ENCODE results near the gene SPC24. TPM values are rescaled to one million over a fixed set of nuclear protein-coding genes. Genes with fewer than 3 reads are reported as not detected.
A peak's percentile ranks its signal among the peaks of the same experiment; 100 is the strongest.

The SPC24 gene
- total and polyA plus RNA-seq, 8 donors = 0.20 to 1.4 (median 0.55) TPM

GRCh38 chr19:11203194-11204075 is 47.9 kb upstream of the SPC24 start:
- no peaks in the 10 kb centered on the region for H3K27me3 ChIP-seq
- intact Hi-C loops (cut with DNase I) = loop anchor here in 2 of 3 donors (2.0 to 10.0 kb wide), 3 partner anchors 65 to 169 kb away; no protein-coding TSS in a partner anchor
- peaks cover 0 to 2% (median 0%) of the 10 kb centered on the region in 3 donors for H3K4me1 ChIP-seq
- peak; percentile 46 to 64 (median 58) for TF ChIP-seq CTCF (IDR thresholded peaks at IDR 0.05)
- DNase-seq = peak in 5 of 6 donors; percentile 44 to 79 (median 71)
- no peaks in the 10 kb centered on the region for H3K36me3 ChIP-seq
- 51 to 52% methylated on average over 17 of the region's 17 CpGs for WGBS, 2 donors
- H3K27ac ChIP-seq = peak overlapping the region in 1 of 4 donors; percentile 28
- FAIRE-seq = no peak
- H3K9me3 ChIP-seq = no peaks in the 10 kb centered on the region
- ATAC-seq = peak; percentile 28 to 76 (median 62)
- H3K4me3 ChIP-seq = no peak overlapping the region

- ATAC-seq = no peak
- Histone ChIP-seq H3K27ac (peak overlapping the region in 1 of 4 donors; percentile 28), H3K9me3 (no peaks in the 10 kb centered on the region), H3K4me1 (peaks cover 0 to 5% (median 0%) of the 10 kb centered on the region in 3 donors), H3K4me3 (no peak overlapping the region), H3K27me3 (no peaks in the 10 kb centered on the region), H3K36me3 (no peaks in the 10 kb centered on the region)
- intact Hi-C loops (cut with DNase I) = loop anchor here in 2 of 3 donors (5.0 to 10.0 kb wide), 2 partner anchors 70 to 168 kb away; no protein-coding TSS in a partner anchor
- TF ChIP-seq CTCF (IDR thresholded peaks at IDR 0.05) = no peak
- no peak for DNase-seq
- FAIRE-seq = no peak
- 86 to 90% methylated on average over 20 of the region's 20 CpGs for WGBS, 2 donors
Observed at GRCh38 chr19:11202488-11203193, 47.1 kb upstream of the SPC24 start.

- 93% methylated on average over 24 of the region's 24 CpGs for WGBS, 2 donors
- H3K9me3 ChIP-seq = no peaks in the 10 kb centered on the region
- no peak overlapping the region for H3K4me3 ChIP-seq
- H3K4me1 ChIP-seq = peaks cover 0 to 5% (median 0%) of the 10 kb centered on the region in 3 donors
- no peak overlapping the region for H3K27ac ChIP-seq
- ATAC-seq = no peak
- H3K36me3 ChIP-seq = no peaks in the 10 kb centered on the region
- no peak for TF ChIP-seq CTCF (IDR thresholded peaks at IDR 0.05)
- FAIRE-seq = no peak
- no peaks in the 10 kb centered on the region for H3K27me3 ChIP-seq
- intact Hi-C loops (cut with DNase I) = loop anchor here in 2 of 3 donors (5.0 to 10.0 kb wide), 2 partner anchors 69 to 167 kb away; no protein-coding TSS in a partner anchor
- no peak for DNase-seq
Observed at GRCh38 chr19:11201791-11202190, 46.2 kb upstream of the SPC24 start.

- peaks cover 0 to 5% (median 0%) of the 10 kb centered on the region in 3 donors for H3K4me1 ChIP-seq
- no peak for TF ChIP-seq CTCF (IDR thresholded peaks at IDR 0.05)
- no peak for DNase-seq
- H3K4me3 ChIP-seq = no peak overlapping the region
- 92 to 94% methylated on average over 9 of the region's 9 CpGs for WGBS, 2 donors
- H3K9me3 ChIP-seq = no peaks in the 10 kb centered on the region
- H3K36me3 ChIP-seq = no peaks in the 10 kb centered on the region
- H3K27me3 ChIP-seq = no peaks in the 10 kb centered on the region
- intact Hi-C loops (cut with DNase I) = loop anchor here in 2 of 3 donors (5.0 to 10.0 kb wide), 2 partner anchors 69 to 166 kb away; no protein-coding TSS in a partner anchor
- no peak for ATAC-seq
- H3K27ac ChIP-seq = no peak overlapping the region
- FAIRE-seq = no peak
Observed at GRCh38 chr19:11200931-11201330, 45.3 kb upstream of the SPC24 start.

Measured in pancreas (tissue), 10 donors.